Heart left ventricle (tissue), 16 donors: ENCODE data around the gene SYTL4. TPM values are rescaled to one million over a fixed set of nuclear protein-coding genes. Genes with fewer than 3 reads are reported as not detected.

Experiments used
- ATAC-seq, 4 donors: fragments of 200-7000 bp; cut with Tn5 transposase; one replicate each; pipeline ENCODE4 v1.9.1; 2020 to 2022; ENCODE audit warnings: moderate library complexity in 4 of 4, mild to moderate bottlenecking in 3 of 4, moderate number of reproducible peaks in 1 of 4
- DNase-seq, 5 donors: peaks; one replicate each; pipeline ENCODE4 v3.0.0-alpha.2; 2020
- H3K27ac ChIP-seq, 12 donors: fragments of 200-600 bp; sonication (generic) in 4 of 12; one replicate each; pipeline versions ENCODE4 v1.5.0 to v1.8.0; 2016 to 2022; ENCODE audit warnings: mild to moderate bottlenecking in 2 of 12
- H3K27me3 ChIP-seq, 9 donors: fragments of 200-600 bp; sonication (generic) in 2 of 9; one replicate each; pipeline versions ENCODE4 v1.5.1 to v1.8.0; 2016 to 2022; ENCODE audit warnings: mild to moderate bottlenecking in 3 of 9
- H3K36me3 ChIP-seq, 9 donors: fragments of 200-600 bp; sonication (generic) in 2 of 9; one replicate each; pipeline versions ENCODE4 v1.5.0 to v1.8.0; 2018 to 2022; ENCODE audit warnings: mild to moderate bottlenecking in 2 of 9
- H3K4me1 ChIP-seq, 12 donors: fragments of 200-600 bp; sonication (generic) in 4 of 12; one replicate each; pipeline versions ENCODE4 v1.5.0 to v1.8.0; 2016 to 2022; ENCODE audit warnings: mild to moderate bottlenecking in 3 of 12
- H3K4me3 ChIP-seq, 12 donors: fragments of 200-600 bp; sonication (generic) in 4 of 12; one replicate each; pipeline versions ENCODE4 v1.5.0 to v1.8.0; 2017 to 2022; ENCODE audit warnings: mild to moderate bottlenecking in 9 of 12, moderate library complexity in 4 of 12
- H3K9me3 ChIP-seq, 12 donors: fragments of 200-600 bp; sonication (generic) in 4 of 12; one replicate each; pipeline versions ENCODE4 v1.5.0 to v1.8.0; 2016 to 2022; ENCODE audit warnings: mild to moderate bottlenecking in 1 of 12
- POLR2A ChIP-seq, 2 donors: fragments of 450-650 bp; IDR thresholded peaks; one replicate each; pipeline ENCODE4 v1.6.1; 2017; ENCODE audit warnings: antibody characterized with exemption in 2 of 2, mild to moderate bottlenecking in 2 of 2, moderate library complexity in 2 of 2
- WGBS, 4 donors: extraction: QIAGEN DNeasy Blood & Tissue Kit in 2 of 4; methylation state at CpG; one replicate each; pipeline versions ENCODE4 v1.1.5 to v1.1.7; 2013 to 2018; 5-methylcytosine and 5-hydroxymethylcytosine counted together
- intact Hi-C, 10 donors: fragments of 100-400 bp; cut with DNase I; formaldehyde crosslinking; loops; one replicate each; pipeline versions ENCODE4 v1.11.1 to v1.14.2; 2022
- polyA plus RNA-seq, 2 donors: library from polyadenylated mRNA; stranded (reverse); fragments of 200-250 nt; gene quantifications; one replicate each; pipeline ENCODE4 v1.2.3, GENCODE V29; 2013
- total RNA-seq, 9 donors: library from RNA; depleted of rRNA in 2 of 9; stranded (reverse); fragments of >200 nt in 2 of 9; fragmentation: NEBNext Ultra II Directional in 3 of 9; extraction: Animal tissue kit (Norgen Biotek cat#: 25700) in 3 of 9; gene quantifications; one replicate each; pipeline versions ENCODE4 v1.1.0 to v1.2.4, GENCODE V29; 2016 to 2023
- TF ChIP-seq, protein P1 (sequence below), 12 donors: fragments of 200-600 bp; sonication (generic) in 4 of 12; IDR thresholded peaks; one replicate each; pipeline versions ENCODE4 v1.5.0 to v1.8.0; 2018 to 2022; ENCODE audit warnings: antibody characterized with exemption in 12 of 12, mild to moderate bottlenecking in 5 of 12
- donor health status: ischemic (EF 13 %, LVEDD 7.1; RV severe dilation, severe dysfunction).
- donor health status: healthy with polysubstance abuse.
- donor health status: DM: no; HTN: yes; CAD: no.
- donor health status: DM: no; HTN: no; CAD: no.
- donor health status: ischemic (EF 25% LVEDD 6.9; RV normal size, moderate dysfunction).
- donor health status: ischemic (EF 25% LVEDD 5.7; RV mildly dilated, moderate dysfunction).
- donor health status: healthy.
- donor health status: DM: yes; HTN: yes; CAD: no.
- donor health status: ischemic (EF 35%, LVEDD 5.7; RV mildly dilated, moderate dysfunction).
- donor health status: nonischemic (EF 11% LVEDD 7.7; RV severe dilation, severe dysfunction).
- donor health status: DM: yes; HTN: yes; CAD: no.
- donor health status: PGD.
- donor health status: ischemic (EF 29% LVEDD 5.4; RV normal size, mild dysfunction).
- donor health status: nonischemic (EF 23%, LVEDD 6.1; RV moderate dilation, normal function).

Gene SYTL4
- total and polyA plus RNA-seq, 11 donors: 1.2 to 5.4 (median 2.0) TPM

GRCh38 chrX:100677611-100678181 is 54.2 kb downstream of the SYTL4 start:
- no peak overlapping the region for H3K4me3 ChIP-seq
- H3K36me3 ChIP-seq: no peaks in the 10 kb centered on the region
- H3K9me3 ChIP-seq: no peaks in the 10 kb centered on the region
- H3K27ac ChIP-seq: no peak overlapping the region
- no peak for ATAC-seq
- WGBS, 4 donors: 44 to 55% (median 52%) methylated on average over 5 of the region's 5 CpGs
- peaks cover 0 to 57% (median 0%) of the 10 kb centered on the region in 9 donors for H3K27me3 ChIP-seq
- peaks cover 0 to 11% (median 0%) of the 10 kb centered on the region in 12 donors for H3K4me1 ChIP-seq
- no peak for DNase-seq
- TF ChIP-seq POLR2A (IDR thresholded peaks at IDR 0.05): no peak
- TF ChIP-seq, protein P1, sequence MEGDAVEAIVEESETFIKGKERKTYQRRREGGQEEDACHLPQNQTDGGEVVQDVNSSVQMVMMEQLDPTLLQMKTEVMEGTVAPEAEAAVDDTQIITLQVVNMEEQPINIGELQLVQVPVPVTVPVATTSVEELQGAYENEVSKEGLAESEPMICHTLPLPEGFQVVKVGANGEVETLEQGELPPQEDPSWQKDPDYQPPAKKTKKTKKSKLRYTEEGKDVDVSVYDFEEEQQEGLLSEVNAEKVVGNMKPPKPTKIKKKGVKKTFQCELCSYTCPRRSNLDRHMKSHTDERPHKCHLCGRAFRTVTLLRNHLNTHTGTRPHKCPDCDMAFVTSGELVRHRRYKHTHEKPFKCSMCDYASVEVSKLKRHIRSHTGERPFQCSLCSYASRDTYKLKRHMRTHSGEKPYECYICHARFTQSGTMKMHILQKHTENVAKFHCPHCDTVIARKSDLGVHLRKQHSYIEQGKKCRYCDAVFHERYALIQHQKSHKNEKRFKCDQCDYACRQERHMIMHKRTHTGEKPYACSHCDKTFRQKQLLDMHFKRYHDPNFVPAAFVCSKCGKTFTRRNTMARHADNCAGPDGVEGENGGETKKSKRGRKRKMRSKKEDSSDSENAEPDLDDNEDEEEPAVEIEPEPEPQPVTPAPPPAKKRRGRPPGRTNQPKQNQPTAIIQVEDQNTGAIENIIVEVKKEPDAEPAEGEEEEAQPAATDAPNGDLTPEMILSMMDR (IDR thresholded peaks at IDR 0.05): no peak
- intact Hi-C loops: loop anchor here in 2 of 10 donors (10.0 kb wide), 2 partner anchors 527 to 607 kb away; no protein-coding TSS in a partner anchor

DNA sequence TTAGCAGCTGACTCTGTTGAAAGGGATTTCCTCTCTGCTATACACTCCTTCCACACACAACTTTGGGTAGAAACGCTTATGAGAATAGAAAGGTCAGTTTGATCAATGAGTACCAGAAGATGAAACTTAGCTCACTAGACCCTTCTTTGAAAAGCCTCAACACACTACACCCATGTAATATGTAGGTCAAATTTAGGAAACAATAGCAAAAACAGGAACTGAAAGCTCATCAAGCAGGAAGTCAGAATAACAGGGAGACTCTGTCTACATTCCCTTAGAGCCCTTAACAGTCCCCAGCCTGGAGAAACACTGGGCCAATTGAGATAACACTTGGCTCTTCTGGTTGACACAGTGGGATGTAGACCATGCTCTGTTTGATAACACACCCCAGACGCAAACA is 57.2 kb downstream of the SYTL4 start:
- 26 to 41% (median 32%) methylated on average over 2 of the region's 2 CpGs for WGBS, 4 donors
- no peak for ATAC-seq
- H3K9me3 ChIP-seq: no peaks in the 10 kb centered on the region
- H3K27ac ChIP-seq: no peak overlapping the region
- no peaks in the 10 kb centered on the region for H3K36me3 ChIP-seq
- no peak overlapping the region for H3K4me3 ChIP-seq
- intact Hi-C loops: loop anchor here in 2 of 10 donors (10.0 kb wide), 2 partner anchors 530 to 610 kb away; no protein-coding TSS in a partner anchor
- peaks cover 0 to 43% (median 0%) of the 10 kb centered on the region in 9 donors for H3K27me3 ChIP-seq
- DNase-seq: no peak
- TF ChIP-seq, protein P1 (IDR thresholded peaks at IDR 0.05): no peak
- TF ChIP-seq POLR2A (IDR thresholded peaks at IDR 0.05): no peak
- peaks cover 0 to 11% (median 0%) of the 10 kb centered on the region in 12 donors for H3K4me1 ChIP-seq

DNA sequence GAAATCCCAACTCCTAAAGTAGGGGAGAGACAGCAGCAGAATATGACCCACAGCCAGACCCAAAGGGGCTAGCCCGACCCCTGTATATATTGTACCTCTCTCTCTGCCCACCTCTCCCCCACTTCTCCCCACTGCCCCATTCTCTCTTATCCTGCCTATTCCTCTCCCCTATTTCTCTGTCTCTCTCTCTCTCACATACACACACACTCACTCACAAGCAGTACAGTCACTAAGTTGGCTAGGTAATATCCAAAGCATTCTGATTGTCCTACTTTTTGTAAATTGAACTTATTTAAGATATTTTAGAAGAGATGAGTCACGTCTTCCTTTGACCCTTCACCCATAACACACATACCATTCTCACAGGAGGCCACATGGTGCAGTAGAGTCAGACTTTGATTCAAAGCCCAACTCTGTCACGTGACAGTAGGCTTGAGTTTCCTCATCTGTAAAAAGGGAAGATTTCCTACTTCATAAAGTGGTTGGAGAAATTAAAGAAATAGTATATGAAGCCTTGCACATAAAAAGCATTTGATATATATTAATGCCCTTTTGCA is 58.4 kb downstream of the SYTL4 start:
- peaks cover 0 to 40% (median 0%) of the 10 kb centered on the region in 9 donors for H3K27me3 ChIP-seq
- WGBS, 4 donors: 45 to 91% (median 69%) methylated on average over 3 of the region's 3 CpGs
- intact Hi-C loops: loop anchor here in 2 of 10 donors (10.0 kb wide), 2 partner anchors 531 to 611 kb away; no protein-coding TSS in a partner anchor
- H3K27ac ChIP-seq: no peak overlapping the region
- no peak overlapping the region for H3K4me3 ChIP-seq
- no peaks in the 10 kb centered on the region for H3K9me3 ChIP-seq
- peak in 1 of 4 donors; percentile 22 for ATAC-seq
- no peak for DNase-seq
- no peaks in the 10 kb centered on the region for H3K36me3 ChIP-seq
- H3K4me1 ChIP-seq: peaks cover 0 to 11% (median 0%) of the 10 kb centered on the region in 12 donors
- no peak for TF ChIP-seq POLR2A (IDR thresholded peaks at IDR 0.05)
- TF ChIP-seq, protein P1 (IDR thresholded peaks at IDR 0.05): no peak

DNA sequence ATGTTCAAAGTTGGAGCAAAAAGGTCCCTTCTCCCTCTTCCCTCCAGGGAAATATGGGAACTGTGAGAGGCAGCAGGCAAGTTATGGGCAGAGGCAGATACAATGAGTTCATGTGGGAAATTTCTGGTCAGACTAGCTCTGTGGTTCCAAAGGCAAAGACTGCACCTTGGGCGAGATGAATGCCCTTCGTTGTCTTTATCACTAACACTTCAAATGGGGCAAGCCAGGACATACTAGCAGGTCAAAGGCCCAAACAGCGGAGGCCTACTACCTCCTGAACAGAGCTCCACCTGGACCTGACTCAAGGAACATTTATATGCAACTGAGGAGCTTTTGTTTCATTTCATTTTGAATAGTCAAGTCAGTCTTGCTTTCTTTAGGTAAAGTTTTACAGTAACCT is 59.0 kb downstream of the SYTL4 start:
- no peak overlapping the region for H3K4me3 ChIP-seq
- intact Hi-C loops: loop anchor here in 2 of 10 donors (10.0 kb wide), 2 partner anchors 532 to 612 kb away; no protein-coding TSS in a partner anchor
- DNase-seq: no peak
- TF ChIP-seq, protein P1 (IDR thresholded peaks at IDR 0.05): no peak
- no peak for TF ChIP-seq POLR2A (IDR thresholded peaks at IDR 0.05)
- peaks cover 0 to 38% (median 0%) of the 10 kb centered on the region in 9 donors for H3K27me3 ChIP-seq
- no peak for ATAC-seq
- no peaks in the 10 kb centered on the region for H3K9me3 ChIP-seq
- no peak overlapping the region for H3K27ac ChIP-seq
- 61 to 90% (median 79%) methylated on average over 3 of the region's 3 CpGs for WGBS, 4 donors
- peaks cover 0 to 11% (median 0%) of the 10 kb centered on the region in 12 donors for H3K4me1 ChIP-seq
- no peaks in the 10 kb centered on the region for H3K36me3 ChIP-seq
